VCaP (cell line): ENCODE data around the gene TMEM92.

Experiments used
- H3K27ac ChIP-seq: fragments of 450-650 bp; 2 replicates; pipeline ENCODE4 v1.5.1; 2017
- TF ChIP-seq, protein P1 (sequence below): fragments of 450-650 bp; conservative IDR thresholded peaks from 2 replicates; pipeline ENCODE4 v1.5.1; 2017; ENCODE audit warnings: mild to moderate bottlenecking, moderate library complexity

TMEM92 gene

DNA sequence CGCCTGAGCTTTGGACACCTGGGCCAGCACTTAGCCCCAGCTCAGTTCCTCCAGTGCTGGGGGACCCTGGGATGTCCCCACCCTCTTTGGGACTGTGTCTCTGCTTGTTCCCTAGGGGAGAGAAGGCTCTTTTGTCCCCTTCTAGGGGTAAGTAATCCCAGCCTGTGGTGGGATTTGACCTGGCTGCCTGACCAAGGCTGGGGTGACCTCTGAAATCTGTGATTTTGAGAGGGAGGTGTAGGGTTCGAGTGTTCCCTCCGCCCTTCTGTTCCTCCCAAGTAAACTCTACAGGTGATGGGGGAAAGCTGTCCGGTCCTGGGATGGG, 593 bp downstream of the TMEM92 start:
- no peak overlapping the region for H3K27ac ChIP-seq
- TF ChIP-seq, protein P1, sequence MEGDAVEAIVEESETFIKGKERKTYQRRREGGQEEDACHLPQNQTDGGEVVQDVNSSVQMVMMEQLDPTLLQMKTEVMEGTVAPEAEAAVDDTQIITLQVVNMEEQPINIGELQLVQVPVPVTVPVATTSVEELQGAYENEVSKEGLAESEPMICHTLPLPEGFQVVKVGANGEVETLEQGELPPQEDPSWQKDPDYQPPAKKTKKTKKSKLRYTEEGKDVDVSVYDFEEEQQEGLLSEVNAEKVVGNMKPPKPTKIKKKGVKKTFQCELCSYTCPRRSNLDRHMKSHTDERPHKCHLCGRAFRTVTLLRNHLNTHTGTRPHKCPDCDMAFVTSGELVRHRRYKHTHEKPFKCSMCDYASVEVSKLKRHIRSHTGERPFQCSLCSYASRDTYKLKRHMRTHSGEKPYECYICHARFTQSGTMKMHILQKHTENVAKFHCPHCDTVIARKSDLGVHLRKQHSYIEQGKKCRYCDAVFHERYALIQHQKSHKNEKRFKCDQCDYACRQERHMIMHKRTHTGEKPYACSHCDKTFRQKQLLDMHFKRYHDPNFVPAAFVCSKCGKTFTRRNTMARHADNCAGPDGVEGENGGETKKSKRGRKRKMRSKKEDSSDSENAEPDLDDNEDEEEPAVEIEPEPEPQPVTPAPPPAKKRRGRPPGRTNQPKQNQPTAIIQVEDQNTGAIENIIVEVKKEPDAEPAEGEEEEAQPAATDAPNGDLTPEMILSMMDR: no peak

DNA sequence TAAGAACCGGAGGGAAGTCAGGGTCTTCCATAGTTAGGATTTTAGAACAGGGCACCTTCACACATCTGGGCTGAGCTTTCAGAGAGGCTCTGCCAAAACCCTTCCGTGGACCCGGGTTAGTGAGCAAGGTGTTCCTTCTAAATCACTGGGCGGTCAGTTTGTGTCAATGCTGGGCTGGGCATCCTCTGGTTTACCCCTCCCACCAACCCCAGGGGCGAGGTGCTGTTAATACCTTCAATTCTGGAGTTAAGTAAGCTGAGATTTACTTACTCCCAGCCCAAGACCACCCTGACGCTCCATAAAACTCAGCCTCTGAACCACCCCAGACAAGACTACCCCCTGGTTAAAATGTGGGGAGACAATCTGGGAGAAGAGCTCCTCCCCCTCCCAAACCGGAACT, 1.0 kb downstream of the TMEM92 start:
- TF ChIP-seq, protein P1: no peak
- H3K27ac ChIP-seq: no peak overlapping the region

DNA sequence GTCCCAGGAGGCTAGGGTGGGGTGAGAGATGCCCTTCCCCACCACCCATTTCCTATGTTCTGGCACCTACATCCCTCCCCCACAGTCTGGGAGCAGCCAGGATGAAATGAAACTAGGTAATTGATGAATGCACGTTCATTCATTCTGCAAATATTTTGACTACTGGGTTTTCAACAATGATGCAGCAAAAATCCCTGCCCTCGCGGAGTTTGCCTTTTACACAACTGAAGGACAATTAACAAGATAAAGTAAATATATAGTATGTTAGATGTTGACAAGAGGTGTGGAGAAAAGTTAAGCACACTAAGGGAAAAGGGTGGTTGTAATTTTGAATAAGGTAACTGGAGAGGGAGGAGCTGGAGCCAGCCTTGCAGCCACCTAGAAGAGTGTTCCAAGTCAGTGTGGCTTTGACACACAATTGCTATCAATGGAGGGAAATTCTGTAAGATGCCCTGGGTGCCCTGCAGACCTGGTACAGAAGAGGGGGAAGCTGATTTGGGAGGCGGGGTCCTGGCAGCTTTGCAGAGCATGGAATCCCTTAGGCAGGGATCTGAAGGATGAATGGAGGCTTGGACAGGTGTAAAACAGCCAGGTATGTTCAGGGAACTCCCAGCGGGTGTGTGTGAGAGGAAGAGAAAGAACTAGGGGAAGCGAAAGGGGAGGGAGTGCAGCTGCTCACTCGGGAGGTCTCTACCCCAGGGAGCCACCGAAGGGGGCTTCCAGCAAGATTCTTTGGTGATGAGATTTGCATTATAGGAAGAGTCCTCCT, 2.5 kb downstream of the TMEM92 start:
- H3K27ac ChIP-seq: no peak overlapping the region
- TF ChIP-seq, protein P1: no peak

- H3K27ac ChIP-seq: no peak overlapping the region
- TF ChIP-seq, protein P1: no peak
Measured at GRCh38 chr17:50277357-50277754, 3.1 kb downstream of the TMEM92 start.

DNA sequence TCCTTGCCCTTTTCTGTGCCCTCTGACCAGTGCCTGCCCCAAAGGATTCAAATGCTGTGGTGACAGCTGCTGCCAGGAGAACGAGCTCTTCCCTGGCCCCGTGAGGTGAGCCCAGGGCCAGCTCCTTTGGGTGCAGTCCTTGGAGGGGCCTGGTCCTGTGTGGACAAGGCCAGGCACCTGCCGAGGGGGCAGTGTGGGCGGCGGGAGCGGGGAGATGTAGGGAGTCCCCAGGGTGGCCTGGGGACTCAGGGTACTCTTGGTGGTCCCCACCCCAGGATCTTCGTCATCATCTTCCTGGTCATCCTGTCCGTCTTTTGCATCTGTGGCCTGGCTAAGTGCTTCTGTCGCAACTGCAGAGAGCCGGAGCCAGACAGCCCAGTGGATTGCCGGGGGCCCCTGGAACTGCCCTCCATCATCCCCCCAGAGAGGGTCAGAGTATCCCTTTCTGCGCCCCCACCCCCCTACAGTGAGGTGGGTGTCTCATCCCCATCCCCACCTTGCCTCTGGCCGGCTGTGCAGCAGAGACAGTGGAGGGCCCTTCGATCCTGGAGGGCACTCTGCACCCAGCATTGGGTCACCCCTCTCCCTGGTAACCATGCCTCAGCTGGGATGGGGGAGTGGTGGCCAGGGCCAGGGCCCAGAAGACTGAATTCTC, 4.4 kb downstream of the TMEM92 start:
- TF ChIP-seq, protein P1: no peak
- H3K27ac ChIP-seq: no peak overlapping the region

- H3K27ac ChIP-seq: no peak overlapping the region
- TF ChIP-seq, protein P1: no peak
Measured at GRCh38 chr17:50279181-50279526, 4.9 kb downstream of the TMEM92 start.

DNA sequence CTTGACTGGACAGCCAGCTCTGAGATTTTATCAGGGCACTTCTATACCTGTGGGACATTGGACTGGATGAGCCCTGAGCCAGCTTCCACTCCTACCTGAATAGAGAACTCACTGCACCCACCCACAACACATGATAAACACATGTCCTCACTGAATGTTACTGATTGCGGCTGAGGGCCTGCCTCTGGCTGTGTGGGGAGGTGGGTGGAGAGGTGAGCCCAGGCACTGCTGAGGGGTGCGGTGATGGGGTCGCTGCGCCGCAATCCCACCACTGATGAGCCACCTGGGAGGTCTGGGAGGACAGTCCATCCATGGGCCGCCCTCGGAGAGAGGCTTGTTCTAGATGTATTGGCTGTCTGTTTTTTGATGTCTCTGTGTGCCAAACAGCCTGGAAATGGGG, 5.4 kb downstream of the TMEM92 start:
- TF ChIP-seq, protein P1: no peak
- no peak overlapping the region for H3K27ac ChIP-seq
